HG03520 (cell line): ENCODE data around the gene SLC25A13.
A peak's percentile ranks its signal among the peaks of the same experiment; 100 is the strongest.

Experiments
- ATAC-seq: cut with Tn5 transposase; IDR thresholded peaks from one replicate; pipeline ENCODE4 v1.9.1; 2021; ENCODE audit warnings: mild to moderate bottlenecking, moderate library complexity; ENCODE audit not compliant: unreplicated experiment

SLC25A13 gene

GRCh38 chr7:96212474-96212873 is 109.4 kb downstream of the SLC25A13 start:
- no peak for ATAC-seq

- no peak for ATAC-seq
Measured at GRCh38 chr7:96211954-96212353, 109.9 kb downstream of the SLC25A13 start.

- no peak for ATAC-seq
Measured at GRCh38 chr7:96205665-96206064, 116.2 kb downstream of the SLC25A13 start.

- no peak for ATAC-seq
Measured at GRCh38 chr7:96204601-96205000, 117.3 kb downstream of the SLC25A13 start.

- no peak for ATAC-seq
Measured at GRCh38 chr7:96203786-96204185, 118.1 kb downstream of the SLC25A13 start.

GRCh38 chr7:96202102-96202501 is 119.8 kb downstream of the SLC25A13 start:
- no peak for ATAC-seq

- no peak for ATAC-seq
Measured at GRCh38 chr7:96200740-96201139, 121.2 kb downstream of the SLC25A13 start.

GRCh38 chr7:96199421-96199820 is 122.5 kb downstream of the SLC25A13 start:
- ATAC-seq: no peak

GRCh38 chr7:96198047-96198636 is 123.8 kb downstream of the SLC25A13 start:
- no peak for ATAC-seq

GRCh38 chr7:96196676-96197075 is 125.2 kb downstream of the SLC25A13 start:
- no peak for ATAC-seq

- no peak for ATAC-seq
Measured at GRCh38 chr7:96189129-96189820, 132.6 kb downstream of the SLC25A13 start.

GRCh38 chr7:96188591-96188991 is 133.3 kb downstream of the SLC25A13 start:
- no peak for ATAC-seq

- no peak for ATAC-seq
Measured at GRCh38 chr7:96188174-96188581, 133.7 kb downstream of the SLC25A13 start.

GRCh38 chr7:96187735-96188134 is 134.2 kb downstream of the SLC25A13 start:
- ATAC-seq: no peak

- ATAC-seq: no peak
Measured at GRCh38 chr7:96184783-96185182, 137.1 kb downstream of the SLC25A13 start.

GRCh38 chr7:96183163-96183670 is 138.7 kb downstream of the SLC25A13 start:
- no peak for ATAC-seq

- peak; percentile 63 for ATAC-seq
Measured at GRCh38 chr7:96182424-96183158, 139.3 kb downstream of the SLC25A13 start.

- no peak for ATAC-seq
Measured at GRCh38 chr7:96181174-96181573, 140.7 kb downstream of the SLC25A13 start.

GRCh38 chr7:96179837-96180236 is 142.1 kb downstream of the SLC25A13 start:
- ATAC-seq: no peak

- ATAC-seq: no peak
Measured at GRCh38 chr7:96179341-96179740, 142.6 kb downstream of the SLC25A13 start.

GRCh38 chr7:96178581-96178980 is 143.3 kb downstream of the SLC25A13 start:
- no peak for ATAC-seq

- ATAC-seq: no peak
Measured at GRCh38 chr7:96177353-96177752, 144.5 kb downstream of the SLC25A13 start.
